ENCODE results near the gene PDE4D. TPM values are rescaled to one million over a fixed set of nuclear protein-coding genes. Genes with fewer than 3 reads are reported as not detected.
"Not testable (repeated sequence)": the region's sequence is repeated elsewhere in the genome, so short reads cannot be mapped to it uniquely, and the experiment has no call there.

Gene PDE4D
- total and polyA plus RNA-seq, 8 donors: 1.5 to 7.1 (median 3.1) TPM

- H3K4me1 ChIP-seq: no peaks in the 10 kb centered on the region
- ATAC-seq (no peak), DNase-seq (no peak), FAIRE-seq (no peak)
- no peaks in the 10 kb centered on the region for H3K9me3 ChIP-seq
- no peaks in the 10 kb centered on the region for H3K27me3 ChIP-seq
- intact Hi-C loops (cut with DNase I): loop anchor here in 2 of 3 donors (10.0 kb wide), 2 partner anchors 289 to 409 kb away; no protein-coding TSS in a partner anchor
- WGBS, 2 donors: 94 to 96% methylated on average over 2 of the region's 2 CpGs
- H3K27ac ChIP-seq: no peak overlapping the region
- H3K4me3 ChIP-seq: no peak overlapping the region
- no peaks in the 10 kb centered on the region for H3K36me3 ChIP-seq
- no peak for TF ChIP-seq CTCF (IDR thresholded peaks at IDR 0.05)
Observed at GRCh38 chr5:59385700-59386099, 507.8 kb downstream of the PDE4D start.

- FAIRE-seq (peak; percentile 98), DNase-seq (no peak), ATAC-seq (peak; percentile 81 to 93 (median 92))
- 0 to 8% methylated on average over 1 of the region's 1 CpG for WGBS, 2 donors
- peaks cover 0 to 4% (median 4%) of the 10 kb centered on the region in 3 donors for H3K4me1 ChIP-seq
- H3K27me3 ChIP-seq: no peaks in the 10 kb centered on the region
- H3K36me3 ChIP-seq: no peaks in the 10 kb centered on the region
- H3K4me3 ChIP-seq: no peak overlapping the region
- peak in 2 of 4 donors; percentile 33 to 44 for TF ChIP-seq CTCF (IDR thresholded peaks at IDR 0.05)
- H3K9me3 ChIP-seq: no peaks in the 10 kb centered on the region
- no peak overlapping the region for H3K27ac ChIP-seq
- intact Hi-C loops (cut with DNase I): loop anchor here in 2 of 3 donors (10.0 kb wide), 2 partner anchors 294 to 414 kb away; no protein-coding TSS in a partner anchor
Observed at GRCh38 chr5:59380350-59380951, 513.1 kb downstream of the PDE4D start.

GRCh38 chr5:59374036-59374435 lies 519.5 kb downstream of the PDE4D start:
- not testable (repeated sequence) for FAIRE-seq, H3K36me3 ChIP-seq, H3K27ac ChIP-seq, H3K9me3 ChIP-seq, H3K4me1 ChIP-seq, ATAC-seq, H3K27me3 ChIP-seq, H3K4me3 ChIP-seq, DNase-seq
- intact Hi-C loops (cut with DNase I): loop anchor here (5.0 to 10.0 kb wide), 4 partner anchors 179 to 421 kb away; no protein-coding TSS in a partner anchor
- 87 to 93% methylated on average over 1 of the region's 1 CpG for WGBS, 2 donors

GRCh38 chr5:59371525-59372127 lies 521.9 kb downstream of the PDE4D start:
- intact Hi-C loops (cut with DNase I): loop anchor here (5.0 to 10.0 kb wide), 4 partner anchors 177 to 423 kb away; no protein-coding TSS in a partner anchor
- ATAC-seq (no peak), DNase-seq (no peak), FAIRE-seq (no peak)
- TF ChIP-seq CTCF (IDR thresholded peaks at IDR 0.05): no peak
- Histone ChIP-seq H3K9me3 (no peaks in the 10 kb centered on the region), H3K4me3 (no peak overlapping the region), H3K4me1 (no peaks in the 10 kb centered on the region), H3K36me3 (no peaks in the 10 kb centered on the region), H3K27me3 (no peaks in the 10 kb centered on the region), H3K27ac (no peak overlapping the region)
- 58% methylated on average over 4 of the region's 4 CpGs for WGBS, 2 donors

- intact Hi-C loops (cut with DNase I): no loop called here
- Histone ChIP-seq H3K4me1 (no peaks in the 10 kb centered on the region), H3K27me3 (no peaks in the 10 kb centered on the region), H3K36me3 (no peaks in the 10 kb centered on the region), H3K9me3 (no peaks in the 10 kb centered on the region), H3K27ac (no peak overlapping the region), H3K4me3 (no peak overlapping the region)
- FAIRE-seq (no peak), ATAC-seq (no peak), DNase-seq (no peak)
- TF ChIP-seq CTCF (IDR thresholded peaks at IDR 0.05): no peak
- WGBS, 2 donors: 78 to 84% methylated on average over 4 of the region's 4 CpGs
Observed at GRCh38 chr5:59368951-59369350, 524.6 kb downstream of the PDE4D start.

Measured in pancreas (tissue), 10 donors.